Sigmoid colon (tissue), 7 donors: ENCODE measurements around the gene MAST1. TPM values are rescaled to one million over a fixed set of nuclear protein-coding genes. Genes with fewer than 3 reads are reported as not detected.
A peak's percentile ranks its signal among the peaks of the same experiment; 100 is the strongest.

Experiments
- DNase-seq: peaks from one replicate; pipeline ENCODE4 v3.0.0-alpha.2; 2019
- H3K27ac ChIP-seq, 4 donors: fragments of 200-600 bp; sonication (generic); one replicate each; pipeline ENCODE4 v1.5.1; 2016 to 2019; ENCODE audit warnings: mild to moderate bottlenecking in 1 of 4
- H3K27me3 ChIP-seq, 3 donors: fragments of 200-600 bp; sonication (generic); one replicate each; pipeline ENCODE4 v1.5.1; 2019; ENCODE audit warnings: mild to moderate bottlenecking in 1 of 3
- H3K36me3 ChIP-seq, 4 donors: fragments of 200-600 bp; sonication (generic); one replicate each; pipeline ENCODE4 v1.5.1; 2016 to 2019
- H3K4me1 ChIP-seq, 4 donors: fragments of 200-600 bp; sonication (generic); one replicate each; pipeline ENCODE4 v1.5.1; 2017 to 2019
- H3K4me3 ChIP-seq, 4 donors: fragments of 200-600 bp; sonication (generic); one replicate each; pipeline ENCODE4 v1.5.1; 2017 to 2019; ENCODE audit warnings: mild to moderate bottlenecking in 2 of 4, moderate library complexity in 1 of 4
- H3K9me3 ChIP-seq, 4 donors: fragments of 200-600 bp in 3 of 4; sonication (generic) in 3 of 4; one replicate each; pipeline versions ENCODE4 v1.5.1 to v1.6.1; 2013 to 2019
- EP300 ChIP-seq, 4 donors: sonication (generic); formaldehyde crosslinking; IDR thresholded peaks; one replicate each; pipeline ENCODE4 v1.6.1; 2017; ENCODE audit warnings: antibody characterized with exemption in 4 of 4
- POLR2A ChIP-seq, 2 donors: fragments of 450-650 bp; IDR thresholded peaks; one replicate each; pipeline ENCODE4 v1.6.1; 2016; ENCODE audit warnings: antibody characterized with exemption in 2 of 2, mild to moderate bottlenecking in 2 of 2, moderate library complexity in 2 of 2
- POLR2AphosphoS5 ChIP-seq, 4 donors: sonication (generic); formaldehyde crosslinking; IDR thresholded peaks; one replicate each; pipeline ENCODE4 v1.6.1; 2017; ENCODE audit warnings: antibody characterized with exemption in 4 of 4
- WGBS, 2 donors: extraction: QIAGEN DNeasy Blood & Tissue Kit; methylation state at CpG; one replicate each; pipeline ENCODE4 v1.1.7; 2013; 5-methylcytosine and 5-hydroxymethylcytosine counted together
- intact Hi-C: fragments of 100-400 bp; cut with DNase I; formaldehyde crosslinking; loops from one replicate; pipeline ENCODE4 v1.15.1; 2023
- polyA plus RNA-seq, 3 donors: library from polyadenylated mRNA; stranded (reverse); fragments of 200-250 nt; gene quantifications; one replicate each; pipeline ENCODE4 v1.2.3, GENCODE V29; 2013
- total RNA-seq, 4 donors: library from RNA; depleted of rRNA; stranded (reverse); fragments of >200 nt; gene quantifications; one replicate each; pipeline ENCODE4 v1.1.0, GENCODE V29; 2016
- TF ChIP-seq, protein P1 (sequence below), 4 experiments: fragments of 450-650 bp in 3 of 4; fragments of 200-600 bp in 1 of 4; IDR thresholded peaks; one replicate each; pipeline ENCODE4 v1.5.1; 2016 to 2019; ENCODE audit warnings: antibody characterized with exemption in 4 of 4, mild to moderate bottlenecking in 3 of 4, moderate library complexity in 2 of 4
- donor health status: healthy with polysubstance abuse.
- donor health status: Bipolar disorder and iron deficiency.
- donor health status: healthy.

Gene MAST1
- total and polyA plus RNA-seq, 7 donors: 0.49 to 3.3 (median 1.2) TPM

DNA sequence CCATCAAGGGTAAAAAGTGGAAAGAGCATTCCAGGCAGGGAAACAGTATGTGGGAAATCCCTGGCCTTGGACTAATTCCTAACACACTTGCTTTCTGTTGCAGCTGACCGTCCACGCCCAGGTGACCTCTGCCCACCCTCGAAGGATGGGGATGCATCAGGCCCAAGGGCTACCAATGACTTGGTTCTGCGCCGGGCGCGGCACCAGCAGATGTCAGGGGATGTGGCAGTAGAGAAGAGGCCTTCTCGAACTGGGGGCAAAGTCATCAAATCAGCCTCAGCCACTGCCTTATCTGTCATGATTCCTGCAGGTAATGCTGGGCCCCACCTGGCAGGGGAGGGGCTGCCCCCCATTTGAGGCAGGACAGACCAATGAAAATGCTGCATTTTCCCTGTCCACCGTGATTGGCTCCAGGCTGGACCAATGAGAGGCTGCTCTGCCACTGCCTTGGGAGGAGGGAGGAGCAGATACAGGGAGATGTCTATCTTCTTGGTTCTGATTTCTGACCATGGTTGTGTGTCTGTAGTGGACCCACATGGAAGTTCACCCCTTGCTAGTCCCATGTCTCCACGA lies 30.3 kb downstream of the MAST1 start:
- H3K4me3 ChIP-seq: no peak overlapping the region
- no peak for DNase-seq
- no peak overlapping the region for H3K27ac ChIP-seq
- TF ChIP-seq, protein P1, sequence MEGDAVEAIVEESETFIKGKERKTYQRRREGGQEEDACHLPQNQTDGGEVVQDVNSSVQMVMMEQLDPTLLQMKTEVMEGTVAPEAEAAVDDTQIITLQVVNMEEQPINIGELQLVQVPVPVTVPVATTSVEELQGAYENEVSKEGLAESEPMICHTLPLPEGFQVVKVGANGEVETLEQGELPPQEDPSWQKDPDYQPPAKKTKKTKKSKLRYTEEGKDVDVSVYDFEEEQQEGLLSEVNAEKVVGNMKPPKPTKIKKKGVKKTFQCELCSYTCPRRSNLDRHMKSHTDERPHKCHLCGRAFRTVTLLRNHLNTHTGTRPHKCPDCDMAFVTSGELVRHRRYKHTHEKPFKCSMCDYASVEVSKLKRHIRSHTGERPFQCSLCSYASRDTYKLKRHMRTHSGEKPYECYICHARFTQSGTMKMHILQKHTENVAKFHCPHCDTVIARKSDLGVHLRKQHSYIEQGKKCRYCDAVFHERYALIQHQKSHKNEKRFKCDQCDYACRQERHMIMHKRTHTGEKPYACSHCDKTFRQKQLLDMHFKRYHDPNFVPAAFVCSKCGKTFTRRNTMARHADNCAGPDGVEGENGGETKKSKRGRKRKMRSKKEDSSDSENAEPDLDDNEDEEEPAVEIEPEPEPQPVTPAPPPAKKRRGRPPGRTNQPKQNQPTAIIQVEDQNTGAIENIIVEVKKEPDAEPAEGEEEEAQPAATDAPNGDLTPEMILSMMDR (IDR thresholded peaks at IDR 0.05): no peak
- no peak for TF ChIP-seq POLR2A (IDR thresholded peaks at IDR 0.05)
- no peak for TF ChIP-seq POLR2AphosphoS5 (IDR thresholded peaks at IDR 0.05)
- TF ChIP-seq EP300 (IDR thresholded peaks at IDR 0.05): no peak
- peaks cover 0 to 12% (median 9%) of the 10 kb centered on the region in 4 donors for H3K4me1 ChIP-seq
- no peaks in the 10 kb centered on the region for H3K9me3 ChIP-seq
- WGBS, 2 donors: 78 to 91% methylated on average over 10 of the region's 10 CpGs
- H3K36me3 ChIP-seq: no peaks in the 10 kb centered on the region
- peaks cover 0 to 13% (median 11%) of the 10 kb centered on the region in 3 donors for H3K27me3 ChIP-seq
- intact Hi-C loops: no loop called here

DNA sequence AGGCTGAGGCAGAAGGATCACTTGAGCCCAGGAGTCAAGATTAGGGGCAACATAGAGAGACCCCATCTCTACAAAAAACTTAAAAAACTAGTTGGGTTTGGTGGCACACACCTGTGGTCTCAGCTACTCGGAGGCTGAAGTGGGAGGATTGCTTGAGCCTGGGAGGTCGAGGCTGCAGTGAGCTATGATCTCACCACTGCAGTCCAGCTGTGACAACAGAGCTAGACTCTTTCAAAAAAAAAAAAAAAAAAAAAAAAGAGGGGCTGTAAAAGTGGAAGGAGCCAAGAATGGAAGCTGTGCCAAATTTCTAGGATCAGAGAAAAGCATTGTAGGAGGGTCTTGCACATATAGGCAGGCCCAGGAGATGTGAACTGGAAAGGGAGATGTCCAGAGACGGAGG lies 33.4 kb downstream of the MAST1 start:
- Histone ChIP-seq H3K4me3 (no peak overlapping the region), H3K4me1 (peaks cover 0 to 12% (median 9%) of the 10 kb centered on the region in 4 donors), H3K9me3 (no peaks in the 10 kb centered on the region), H3K27ac (no peak overlapping the region), H3K27me3 (peaks cover 0 to 13% (median 11%) of the 10 kb centered on the region in 3 donors), H3K36me3 (peaks cover 0 to 23% (median 6%) of the 10 kb centered on the region in 4 donors)
- 65 to 81% methylated on average over 3 of the region's 3 CpGs for WGBS, 2 donors
- DNase-seq: no peak
- intact Hi-C loops: no loop called here
- TF ChIP-seq, protein P1 (IDR thresholded peaks at IDR 0.05): no peak
- TF ChIP-seq EP300 (IDR thresholded peaks at IDR 0.05) (no peak), POLR2AphosphoS5 (IDR thresholded peaks at IDR 0.05) (no peak), POLR2A (IDR thresholded peaks at IDR 0.05) (no peak)

DNA sequence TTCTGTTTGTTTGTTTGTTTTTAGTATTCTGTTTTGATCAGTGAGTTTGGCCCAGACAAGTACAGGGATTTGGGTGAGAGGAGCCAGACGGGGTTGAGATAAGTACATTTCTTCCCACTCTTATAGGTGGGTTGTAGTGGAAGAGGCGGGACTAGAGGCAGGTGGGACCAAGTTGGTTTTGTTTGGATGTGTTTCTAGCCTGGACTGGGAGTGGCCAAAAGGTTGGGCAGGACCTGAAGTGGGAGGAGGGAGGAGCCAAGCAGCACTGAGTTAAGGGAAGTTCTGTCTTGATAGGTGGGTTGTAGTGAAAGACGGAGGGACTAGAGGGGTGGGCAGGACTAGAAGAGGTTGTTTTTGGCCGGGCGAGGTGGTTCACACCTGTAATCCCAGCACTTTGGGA lies 33.9 kb downstream of the MAST1 start:
- Histone ChIP-seq H3K27me3 (peaks cover 0 to 13% (median 11%) of the 10 kb centered on the region in 3 donors), H3K9me3 (no peaks in the 10 kb centered on the region), H3K4me3 (no peak overlapping the region), H3K36me3 (peaks cover 0 to 29% (median 9%) of the 10 kb centered on the region in 4 donors), H3K27ac (no peak overlapping the region), H3K4me1 (peaks cover 0 to 9% (median 6%) of the 10 kb centered on the region in 4 donors)
- intact Hi-C loops: no loop called here
- WGBS, 2 donors: 83 to 92% methylated on average over 5 of the region's 5 CpGs
- DNase-seq: no peak
- TF ChIP-seq POLR2A (IDR thresholded peaks at IDR 0.05) (no peak), EP300 (IDR thresholded peaks at IDR 0.05) (no peak)
- TF ChIP-seq, protein P1 (IDR thresholded peaks at IDR 0.05): no peak

DNA sequence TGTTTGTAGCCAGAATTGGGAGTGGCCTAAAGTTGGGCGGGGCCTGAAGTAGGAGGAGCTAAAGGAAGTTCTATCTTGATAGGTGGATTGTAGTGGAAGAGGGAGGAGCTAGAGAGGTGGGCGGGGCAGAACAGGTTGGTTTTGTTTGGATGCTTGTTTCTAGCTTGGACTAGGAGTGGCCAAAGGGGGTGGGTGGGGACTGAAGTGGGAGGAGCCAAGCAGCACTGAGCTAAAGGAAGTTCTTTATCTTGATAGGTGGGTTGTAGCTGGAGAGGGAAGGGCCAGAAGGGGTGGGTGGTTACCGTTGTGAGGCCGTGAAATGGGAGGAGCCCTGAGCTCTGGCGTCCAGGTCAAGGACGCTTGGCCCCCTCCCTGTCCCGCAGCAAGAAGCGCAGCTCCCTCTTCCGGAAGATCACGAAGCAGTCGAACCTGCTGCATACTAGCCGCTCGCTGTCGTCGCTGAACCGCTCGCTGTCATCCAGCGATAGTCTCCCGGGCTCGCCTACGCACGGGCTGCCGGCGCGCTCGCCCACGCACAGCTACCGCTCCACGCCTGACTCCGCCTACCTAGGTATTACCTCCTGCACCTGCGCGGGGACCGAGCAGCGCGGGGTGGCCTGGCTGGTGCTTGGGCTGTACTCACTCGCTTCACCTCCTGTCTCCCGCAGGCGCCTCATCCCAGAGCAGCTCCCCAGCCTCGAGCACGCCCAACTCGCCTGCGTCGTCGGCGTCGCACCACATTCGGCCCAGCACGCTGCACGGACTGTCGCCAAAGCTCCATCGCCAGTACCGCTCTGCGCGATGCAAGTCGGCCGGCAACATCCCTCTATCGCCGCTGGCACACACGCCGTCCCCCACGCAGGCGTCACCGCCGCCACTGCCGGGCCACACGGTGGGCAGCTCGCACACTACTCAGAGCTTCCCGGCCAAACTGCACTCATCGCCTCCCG lies 34.9 kb downstream of the MAST1 start:
- Histone ChIP-seq H3K4me1 (no peaks in the 10 kb centered on the region), H3K4me3 (peak overlapping the region in 1 of 4 donors; percentile 14), H3K9me3 (no peaks in the 10 kb centered on the region), H3K36me3 (peaks cover 0 to 39% (median 15%) of the 10 kb centered on the region in 4 donors), H3K27me3 (peaks cover 0 to 6% (median 3%) of the 10 kb centered on the region in 3 donors), H3K27ac (no peak overlapping the region)
- 41 to 63% methylated on average over 70 of the region's 70 CpGs for WGBS, 2 donors
- intact Hi-C loops: no loop called here
- DNase-seq: no peak
- TF ChIP-seq POLR2AphosphoS5 (IDR thresholded peaks at IDR 0.05): no peak
- TF ChIP-seq EP300 (IDR thresholded peaks at IDR 0.05): no peak
- TF ChIP-seq, protein P1 (IDR thresholded peaks at IDR 0.05): no peak
- TF ChIP-seq POLR2A (IDR thresholded peaks at IDR 0.05): no peak
